ENCODE measurements around the gene ADGRD1.

Gene ADGRD1

GRCh38 chr12:131044760-131045381 lies 91.2 kb downstream of the ADGRD1 start:
- DNase-seq, result no peak

GRCh38 chr12:131045705-131046460 lies 92.2 kb downstream of the ADGRD1 start:
- no peak for DNase-seq

- DNase-seq, result no peak
These were observed 93.4 kb downstream of the ADGRD1 start for GRCh38 chr12:131046813-131047788.

GRCh38 chr12:131047789-131048610 lies 94.3 kb downstream of the ADGRD1 start:
- DNase-seq, result no peak

- DNase-seq, result no peak
These were observed 94.9 kb downstream of the ADGRD1 start for GRCh38 chr12:131048611-131048990.

GRCh38 chr12:131049002-131049401 lies 95.3 kb downstream of the ADGRD1 start:
- DNase-seq, result no peak

- DNase-seq, result no peak
These were observed 96.0 kb downstream of the ADGRD1 start for GRCh38 chr12:131049549-131050339.

- DNase-seq, result no peak
These were observed 96.9 kb downstream of the ADGRD1 start for GRCh38 chr12:131050463-131051154.

GRCh38 chr12:131051155-131051473 lies 97.4 kb downstream of the ADGRD1 start:
- no peak for DNase-seq

GRCh38 chr12:131052063-131052781 lies 98.5 kb downstream of the ADGRD1 start:
- no peak for DNase-seq

GRCh38 chr12:131052929-131053328 lies 99.2 kb downstream of the ADGRD1 start:
- no peak for DNase-seq

GRCh38 chr12:131053567-131053966 lies 99.9 kb downstream of the ADGRD1 start:
- no peak for DNase-seq

GRCh38 chr12:131054345-131055092 lies 100.8 kb downstream of the ADGRD1 start:
- DNase-seq, result no peak

- DNase-seq, result no peak
These were observed 101.4 kb downstream of the ADGRD1 start for GRCh38 chr12:131055093-131055465.

GRCh38 chr12:131055596-131056233 lies 102.0 kb downstream of the ADGRD1 start:
- no peak for DNase-seq

GRCh38 chr12:131056626-131057025 lies 102.9 kb downstream of the ADGRD1 start:
- DNase-seq, result no peak

GRCh38 chr12:131057211-131057721 lies 103.6 kb downstream of the ADGRD1 start:
- DNase-seq, result peak in 8 of 14 donors; percentile 10 to 65 (median 46)

GRCh38 chr12:131057722-131058515 lies 104.2 kb downstream of the ADGRD1 start:
- DNase-seq, result no peak

Data from C1 segment of cervical spinal cord (tissue), 14 donors.